ENCODE data around the gene DVL2.

DNA sequence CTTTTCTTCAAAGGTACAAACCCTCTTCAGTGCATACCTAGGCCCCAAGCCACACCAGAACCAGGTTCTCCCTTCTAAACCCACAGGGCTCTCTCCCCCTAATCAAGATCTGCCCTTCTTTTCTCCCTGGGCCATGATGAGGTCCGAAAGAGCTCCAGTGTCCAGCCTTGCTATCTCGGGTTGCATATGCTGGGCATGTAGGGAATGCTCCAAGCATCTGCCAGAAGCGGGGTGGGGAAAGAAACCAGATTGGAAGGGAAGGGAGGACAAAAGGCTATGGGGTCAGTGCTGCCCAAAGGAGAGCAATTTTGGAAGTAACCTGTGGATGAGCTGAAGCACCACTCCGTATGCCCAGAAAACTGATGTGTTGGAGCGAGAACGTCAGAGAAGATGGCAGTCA is 14.9 kb upstream of the DVL2 start:
- TF ChIP-seq, protein P1, sequence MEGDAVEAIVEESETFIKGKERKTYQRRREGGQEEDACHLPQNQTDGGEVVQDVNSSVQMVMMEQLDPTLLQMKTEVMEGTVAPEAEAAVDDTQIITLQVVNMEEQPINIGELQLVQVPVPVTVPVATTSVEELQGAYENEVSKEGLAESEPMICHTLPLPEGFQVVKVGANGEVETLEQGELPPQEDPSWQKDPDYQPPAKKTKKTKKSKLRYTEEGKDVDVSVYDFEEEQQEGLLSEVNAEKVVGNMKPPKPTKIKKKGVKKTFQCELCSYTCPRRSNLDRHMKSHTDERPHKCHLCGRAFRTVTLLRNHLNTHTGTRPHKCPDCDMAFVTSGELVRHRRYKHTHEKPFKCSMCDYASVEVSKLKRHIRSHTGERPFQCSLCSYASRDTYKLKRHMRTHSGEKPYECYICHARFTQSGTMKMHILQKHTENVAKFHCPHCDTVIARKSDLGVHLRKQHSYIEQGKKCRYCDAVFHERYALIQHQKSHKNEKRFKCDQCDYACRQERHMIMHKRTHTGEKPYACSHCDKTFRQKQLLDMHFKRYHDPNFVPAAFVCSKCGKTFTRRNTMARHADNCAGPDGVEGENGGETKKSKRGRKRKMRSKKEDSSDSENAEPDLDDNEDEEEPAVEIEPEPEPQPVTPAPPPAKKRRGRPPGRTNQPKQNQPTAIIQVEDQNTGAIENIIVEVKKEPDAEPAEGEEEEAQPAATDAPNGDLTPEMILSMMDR (IDR thresholded peaks at IDR 0.05) = no peak
- TF ChIP-seq POLR2AphosphoS5 (IDR thresholded peaks at IDR 0.05) (no peak), POLR2A (IDR thresholded peaks at IDR 0.05) (no peak), EP300 (IDR thresholded peaks at IDR 0.05) (no peak)

Measured in stomach (tissue), 4 donors.